HUES6 (cell line): ENCODE measurements around the gene PIK3CB.

Experiments used
- H3K27ac ChIP-seq: 2 replicates; pipeline ENCODE4 v1.7.0; 2013; ENCODE audit warnings: low read depth, mild to moderate bottlenecking, low read length, inconsistent platforms
- H3K27me3 ChIP-seq: 2 replicates; pipeline ENCODE4 v1.6.1; 2013; ENCODE audit warnings: low read length; ENCODE audit not compliant: control insufficient read depth, insufficient read depth
- H3K36me3 ChIP-seq: 2 replicates; pipeline ENCODE4 v1.6.1; 2013; ENCODE audit warnings: low read length; ENCODE audit not compliant: control insufficient read depth, insufficient read depth
- H3K4me1 ChIP-seq: 2 replicates; pipeline ENCODE4 v1.6.1; 2013; ENCODE audit warnings: low read length; ENCODE audit not compliant: control insufficient read depth, insufficient read depth
- H3K4me3 ChIP-seq: 2 replicates; pipeline ENCODE4 v1.5.1; 2013; ENCODE audit warnings: low read depth, low read length
- H3K9ac ChIP-seq: one replicate; pipeline ENCODE4 v1.6.1; 2013; ENCODE audit warnings: mild to moderate bottlenecking, low read length
- H3K9me3 ChIP-seq: 2 replicates; pipeline ENCODE4 v1.6.1; 2013; ENCODE audit warnings: low read depth, low read length; ENCODE audit not compliant: control insufficient read depth, insufficient read depth

Gene PIK3CB

DNA sequence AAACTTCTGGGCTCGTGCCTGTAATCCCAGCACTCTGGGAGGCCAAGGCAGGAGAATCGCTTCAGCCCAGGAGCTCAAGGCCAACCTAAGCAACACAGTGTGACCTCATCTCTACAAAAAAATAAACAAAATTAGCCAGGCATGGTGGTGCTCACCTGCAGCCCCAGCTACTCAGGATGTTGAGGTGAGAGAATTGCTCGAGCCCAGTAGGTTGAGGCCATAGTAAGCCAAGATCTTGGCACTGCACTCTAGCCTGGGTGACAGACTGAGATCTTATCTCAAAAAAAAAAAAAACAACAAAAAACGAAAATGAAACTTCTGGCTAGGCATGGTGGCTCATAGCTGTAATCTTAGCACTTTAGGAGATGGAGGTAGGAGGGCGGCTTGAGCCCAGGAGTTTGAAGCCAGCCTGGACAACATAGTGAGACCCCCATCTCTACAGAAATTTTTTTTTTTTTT, 53.7 kb downstream of the PIK3CB start:
- Histone ChIP-seq H3K9ac (no peak overlapping the region), H3K27me3 (no peaks in the 10 kb centered on the region), H3K27ac (no peak overlapping the region), H3K9me3 (peaks cover 12% of the 10 kb centered on the region), H3K36me3 (0 out of 2 replicates have a peak, but pooled peaks cover 2% of the 10 kb centered on the region), H3K4me3 (no peak overlapping the region), H3K4me1 (no peaks in the 10 kb centered on the region)

- no peak overlapping the region for H3K27ac ChIP-seq
- no peak overlapping the region for H3K9ac ChIP-seq
These were observed 56.1 kb downstream of the PIK3CB start for GRCh38 chr3:138778643-138779042.

GRCh38 chr3:138776961-138777360, 57.8 kb downstream of the PIK3CB start:
- 0 out of 2 replicates have a peak, but pooled peaks cover 2% of the 10 kb centered on the region for H3K9me3 ChIP-seq
- H3K27me3 ChIP-seq = no peaks in the 10 kb centered on the region
- no peak overlapping the region for H3K9ac ChIP-seq
- H3K27ac ChIP-seq = no peak overlapping the region
- 0 out of 2 replicates have a peak, but pooled peaks cover 2% of the 10 kb centered on the region for H3K36me3 ChIP-seq
- 0 out of 2 replicates have a peak, but pooled peaks cover 5% of the 10 kb centered on the region for H3K4me1 ChIP-seq
- no peak overlapping the region for H3K4me3 ChIP-seq

More at GRCh38 chr3:138778643-138779042, 56.1 kb downstream of the PIK3CB start:
- no peak overlapping the region for H3K4me3 ChIP-seq
- H3K27me3 ChIP-seq = no peaks in the 10 kb centered on the region
- 0 out of 2 replicates have a peak, but pooled peaks cover 5% of the 10 kb centered on the region for H3K9me3 ChIP-seq
- H3K4me1 ChIP-seq = 0 out of 2 replicates have a peak, but pooled peaks cover 5% of the 10 kb centered on the region
- H3K36me3 ChIP-seq = 0 out of 2 replicates have a peak, but pooled peaks cover 2% of the 10 kb centered on the region

- H3K27ac ChIP-seq = no peak overlapping the region
- no peak overlapping the region for H3K9ac ChIP-seq
- H3K36me3 ChIP-seq = 0 out of 2 replicates have a peak, but pooled peaks cover 2% of the 10 kb centered on the region
- no peak overlapping the region for H3K4me3 ChIP-seq
- peaks cover 3% of the 10 kb centered on the region; the same call in 1 of the 2 replicates for H3K9me3 ChIP-seq
- H3K27me3 ChIP-seq = no peaks in the 10 kb centered on the region
- H3K4me1 ChIP-seq = 0 out of 2 replicates have a peak, but pooled peaks cover 5% of the 10 kb centered on the region
These were observed 59.5 kb downstream of the PIK3CB start for GRCh38 chr3:138775254-138775595.

DNA sequence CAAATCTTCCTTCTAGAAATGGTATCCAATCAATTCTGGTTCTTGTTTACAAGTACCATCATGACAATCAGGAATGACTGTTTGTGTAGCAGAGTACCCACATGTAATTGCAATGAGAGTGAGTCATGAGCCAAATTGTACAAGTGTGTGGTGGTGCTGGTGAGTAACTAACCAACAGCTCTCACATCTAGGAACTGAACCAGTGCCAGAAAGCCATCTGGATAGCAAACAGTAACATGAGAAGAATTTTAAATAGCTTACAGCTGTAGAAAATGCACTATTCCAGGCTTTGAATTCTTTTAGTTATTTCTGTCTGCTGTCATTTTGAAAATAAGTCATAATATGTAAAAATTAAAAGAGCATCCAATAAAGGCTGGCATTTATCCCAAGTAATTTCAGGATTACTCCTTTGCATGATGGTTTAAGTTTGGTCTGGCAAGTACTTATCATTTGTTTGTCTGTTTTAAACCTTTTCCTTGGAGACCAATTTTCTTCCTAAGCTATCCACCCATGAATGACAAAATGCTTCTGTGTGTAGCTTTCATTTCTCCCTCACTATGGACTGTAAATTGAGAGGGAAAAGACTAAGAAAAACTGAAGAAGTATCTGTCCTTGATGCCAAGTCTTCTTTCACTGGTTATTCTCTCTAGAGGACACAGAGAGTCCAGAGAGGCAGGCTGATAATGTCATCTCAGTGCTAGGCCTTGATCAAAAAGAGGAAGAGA, 60.0 kb downstream of the PIK3CB start:
- H3K27me3 ChIP-seq = no peaks in the 10 kb centered on the region
- H3K27ac ChIP-seq = no peak overlapping the region
- no peak overlapping the region for H3K4me3 ChIP-seq
- peaks cover 2% of the 10 kb centered on the region; the same call in 1 of the 2 replicates for H3K36me3 ChIP-seq
- H3K9me3 ChIP-seq = peaks cover 8% of the 10 kb centered on the region
- H3K4me1 ChIP-seq = 0 out of 2 replicates have a peak, but pooled peaks cover 5% of the 10 kb centered on the region
- no peak overlapping the region for H3K9ac ChIP-seq

- Histone ChIP-seq H3K27me3 (no peaks in the 10 kb centered on the region), H3K9me3 (peaks cover 35% of the 10 kb centered on the region), H3K27ac (no peak overlapping the region), H3K4me1 (0 out of 2 replicates have a peak, but pooled peaks cover 5% of the 10 kb centered on the region), H3K4me3 (no peak overlapping the region), H3K9ac (no peak overlapping the region), H3K36me3 (peaks cover 23% of the 10 kb centered on the region)
These were observed 63.1 kb downstream of the PIK3CB start for GRCh38 chr3:138771585-138771984.

- Histone ChIP-seq H3K4me1 (no peaks in the 10 kb centered on the region), H3K9ac (no peak overlapping the region), H3K27me3 (no peaks in the 10 kb centered on the region), H3K4me3 (no peak overlapping the region), H3K36me3 (peaks cover 23% of the 10 kb centered on the region), H3K27ac (no peak overlapping the region), H3K9me3 (peaks cover 38% of the 10 kb centered on the region)
These were observed 65.1 kb downstream of the PIK3CB start for GRCh38 chr3:138769616-138770015.

DNA sequence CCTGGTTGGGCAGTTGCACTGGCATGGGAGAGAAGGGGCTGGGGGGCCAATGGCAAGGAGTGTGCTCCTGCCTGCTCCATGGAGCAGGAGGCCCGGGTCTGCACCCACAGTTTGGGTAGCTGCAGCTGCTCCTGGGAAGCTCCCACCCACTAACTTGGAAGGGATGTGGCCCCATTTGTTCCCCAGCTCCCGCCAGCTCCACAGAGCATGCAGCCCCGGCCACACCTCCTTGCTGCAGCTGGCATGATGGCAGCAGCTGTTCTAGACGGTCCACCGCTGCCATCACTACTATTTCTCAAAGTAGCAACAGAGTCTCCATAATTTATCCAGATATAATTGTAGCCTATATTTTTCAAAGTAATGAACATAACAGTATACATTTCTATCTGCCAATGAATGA, 65.8 kb downstream of the PIK3CB start:
- no peak overlapping the region for H3K27ac ChIP-seq
- no peaks in the 10 kb centered on the region for H3K4me1 ChIP-seq
- no peaks in the 10 kb centered on the region for H3K27me3 ChIP-seq
- H3K36me3 ChIP-seq = peaks cover 23% of the 10 kb centered on the region
- H3K4me3 ChIP-seq = no peak overlapping the region
- H3K9me3 ChIP-seq = peaks cover 36% of the 10 kb centered on the region
- no peak overlapping the region for H3K9ac ChIP-seq

GRCh38 chr3:138768125-138768524, 66.6 kb downstream of the PIK3CB start:
- H3K9ac ChIP-seq = no peak overlapping the region
- H3K36me3 ChIP-seq = peaks cover 23% of the 10 kb centered on the region
- no peaks in the 10 kb centered on the region for H3K27me3 ChIP-seq
- peaks cover 35% of the 10 kb centered on the region for H3K9me3 ChIP-seq
- H3K4me3 ChIP-seq = no peak overlapping the region
- H3K27ac ChIP-seq = no peak overlapping the region
- H3K4me1 ChIP-seq = no peaks in the 10 kb centered on the region

DNA sequence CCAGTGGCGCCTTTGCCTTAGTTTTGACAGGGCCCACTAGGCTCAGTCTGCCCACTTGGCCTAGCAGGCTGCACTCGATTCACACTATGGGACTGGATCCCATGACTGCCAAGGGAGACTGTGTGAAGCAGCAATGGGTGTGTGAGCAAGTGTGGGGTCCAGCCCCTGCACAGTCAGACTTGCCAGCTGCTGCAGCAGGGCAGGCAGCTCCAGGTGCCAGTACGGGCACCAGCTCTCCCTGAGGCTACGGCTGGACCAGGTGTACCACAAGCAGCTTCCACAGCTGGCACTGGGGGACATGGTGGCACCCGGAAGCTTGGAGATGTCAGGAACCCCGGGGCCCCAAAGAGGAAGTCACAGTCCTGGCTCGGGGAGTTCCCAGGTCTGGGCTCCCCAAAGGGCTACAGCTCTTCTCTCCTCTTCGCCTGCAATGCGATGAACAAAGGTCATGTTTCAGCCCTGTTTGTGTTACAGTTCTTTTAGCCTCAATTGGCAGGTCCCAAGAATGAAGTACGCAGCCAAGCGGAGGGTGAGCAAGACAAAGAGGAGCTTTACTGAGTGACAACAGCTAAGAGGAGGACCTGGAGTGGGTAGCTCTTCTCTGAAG, 67.1 kb downstream of the PIK3CB start:
- no peaks in the 10 kb centered on the region for H3K27me3 ChIP-seq
- H3K4me1 ChIP-seq = no peaks in the 10 kb centered on the region
- H3K27ac ChIP-seq = no peak overlapping the region
- H3K36me3 ChIP-seq = peaks cover 23% of the 10 kb centered on the region
- H3K4me3 ChIP-seq = no peak overlapping the region
- H3K9ac ChIP-seq = no peak overlapping the region
- H3K9me3 ChIP-seq = peaks cover 35% of the 10 kb centered on the region

- Histone ChIP-seq H3K27me3 (no peaks in the 10 kb centered on the region), H3K4me3 (no peak overlapping the region), H3K36me3 (0 out of 2 replicates have a peak, but pooled peaks cover 9% of the 10 kb centered on the region), H3K9ac (no peak overlapping the region), H3K9me3 (no peaks in the 10 kb centered on the region), H3K4me1 (no peaks in the 10 kb centered on the region), H3K27ac (no peak overlapping the region)
These were observed 73.7 kb downstream of the PIK3CB start for GRCh38 chr3:138761002-138761401.
